Activated CD4-positive, alpha-beta T cell treated with anti-CD3 and anti-CD28 coated beads, Interleukin-2, amount 50 U/mL, for 48 hours (primary cell): ENCODE results near the gene SLC26A4.

Source experiments
- DNase-seq, 2 experiments: peaks; one replicate each; pipeline ENCODE4 v3.0.0-alpha.2; 2020

SLC26A4 gene

DNA sequence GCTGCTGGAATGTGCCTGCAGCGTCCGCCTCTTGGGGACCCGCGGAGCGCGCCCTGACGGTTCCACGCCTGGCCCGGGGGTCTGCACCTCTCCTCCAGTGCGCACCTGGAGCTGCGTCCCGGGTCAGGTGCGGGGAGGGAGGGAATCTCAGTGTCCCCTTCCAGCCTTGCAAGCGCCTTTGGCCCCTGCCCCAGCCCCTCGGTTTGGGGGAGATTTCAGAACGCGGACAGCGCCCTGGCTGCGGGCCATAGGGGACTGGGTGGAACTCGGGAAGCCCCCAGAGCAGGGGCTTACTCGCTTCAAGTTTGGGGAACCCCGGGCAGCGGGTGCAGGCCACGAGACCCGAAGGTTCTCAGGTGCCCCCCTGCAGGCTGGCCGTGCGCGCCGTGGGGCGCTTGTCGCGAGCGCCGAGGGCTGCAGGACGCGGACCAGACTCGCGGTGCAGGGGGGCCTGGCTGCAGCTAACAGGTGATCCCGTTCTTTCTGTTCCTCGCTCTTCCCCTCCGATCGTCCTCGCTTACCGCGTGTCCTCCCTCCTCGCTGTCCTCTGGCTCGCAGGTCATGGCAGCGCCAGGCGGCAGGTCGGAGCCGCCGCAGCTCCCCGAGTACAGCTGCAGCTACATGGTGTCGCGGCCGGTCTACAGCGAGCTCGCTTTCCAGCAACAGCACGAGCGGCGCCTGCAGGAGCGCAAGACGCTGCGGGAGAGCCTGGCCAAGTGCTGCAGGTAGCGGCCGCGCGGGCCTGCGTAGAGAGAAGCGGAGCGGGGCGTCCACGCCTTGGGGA is 645 bp downstream of the SLC26A4 start:
- peak; percentile 56 to 63 for DNase-seq

DNA sequence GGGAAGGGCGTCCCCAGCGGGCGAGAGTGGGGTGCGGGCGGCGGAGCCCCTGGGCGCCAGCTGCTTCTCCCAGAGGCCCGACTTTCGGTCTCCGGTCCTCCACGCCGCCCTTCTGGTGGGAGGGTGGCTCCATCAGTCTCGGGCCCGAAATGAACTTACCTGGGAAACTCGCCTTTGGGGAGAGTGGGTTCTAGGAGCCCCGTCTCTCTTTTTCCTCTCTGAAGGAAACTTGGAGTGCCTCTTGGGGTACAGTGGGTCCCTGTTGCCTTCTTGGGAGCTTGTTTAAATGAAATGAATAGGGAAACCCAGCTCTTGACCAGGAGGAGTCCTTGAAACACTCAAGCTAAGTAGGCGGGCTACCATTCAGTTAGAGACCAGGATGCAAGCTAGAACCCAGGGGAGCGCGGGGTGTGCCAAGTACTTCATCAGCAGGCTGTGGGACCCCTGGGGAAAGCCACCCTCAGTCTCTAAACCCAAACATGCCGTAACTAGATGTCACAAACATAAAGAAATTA is 1.3 kb downstream of the SLC26A4 start:
- no peak for DNase-seq

DNA sequence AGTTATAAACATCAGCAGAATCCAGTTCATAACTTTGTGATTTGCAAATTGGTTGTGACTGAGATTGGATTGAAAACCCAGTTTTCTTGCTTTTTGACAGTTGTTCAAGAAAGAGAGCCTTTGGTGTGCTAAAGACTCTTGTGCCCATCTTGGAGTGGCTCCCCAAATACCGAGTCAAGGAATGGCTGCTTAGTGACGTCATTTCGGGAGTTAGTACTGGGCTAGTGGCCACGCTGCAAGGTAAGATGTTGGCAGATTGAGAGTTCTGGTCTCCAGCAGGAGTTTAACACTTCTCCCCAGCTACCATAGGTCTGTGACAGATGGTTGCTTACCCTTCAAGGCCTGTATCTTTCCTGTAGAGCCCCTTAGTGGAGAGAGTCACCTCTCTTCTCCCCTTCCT is 2.6 kb downstream of the SLC26A4 start:
- DNase-seq = no peak

DNA sequence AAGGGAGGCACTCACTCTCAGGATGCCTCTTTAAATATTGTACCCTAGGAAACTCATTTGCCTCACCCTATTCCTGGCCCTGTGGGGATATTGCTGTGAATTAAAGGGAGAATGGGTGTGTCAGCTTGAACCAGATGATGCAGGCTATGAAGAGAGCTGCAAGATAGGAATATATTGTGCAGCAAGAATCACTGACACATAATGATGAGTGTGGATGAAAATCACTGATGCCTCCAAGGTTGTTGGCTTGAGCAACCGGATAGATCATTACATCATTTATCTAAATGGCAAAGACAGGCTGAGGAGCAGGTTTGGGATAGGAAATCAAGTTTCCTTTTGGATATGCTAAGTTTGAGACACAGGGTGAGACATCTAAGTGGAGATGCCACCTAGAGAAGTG is 6.2 kb downstream of the SLC26A4 start:
- DNase-seq = no peak

DNA sequence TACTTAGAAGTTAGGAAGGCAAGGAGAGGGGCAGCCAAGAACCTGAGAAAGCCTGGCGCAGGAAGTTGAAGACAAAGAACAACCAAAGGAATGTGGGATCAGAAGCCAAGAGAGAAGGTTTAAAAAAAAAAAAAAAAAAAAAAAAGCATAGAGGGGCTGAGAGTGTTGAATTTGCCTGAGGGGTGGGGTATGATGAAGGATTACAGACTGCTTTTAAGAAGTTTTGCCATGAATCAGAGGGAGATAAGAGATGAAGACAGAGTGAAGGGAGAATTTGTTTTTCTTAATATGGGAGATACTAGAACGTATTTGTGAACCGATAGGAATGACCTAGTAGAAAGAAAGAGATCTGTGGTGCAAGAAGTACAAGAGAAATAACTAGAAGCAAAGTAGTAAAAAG is 6.7 kb downstream of the SLC26A4 start:
- no peak for DNase-seq

DNA sequence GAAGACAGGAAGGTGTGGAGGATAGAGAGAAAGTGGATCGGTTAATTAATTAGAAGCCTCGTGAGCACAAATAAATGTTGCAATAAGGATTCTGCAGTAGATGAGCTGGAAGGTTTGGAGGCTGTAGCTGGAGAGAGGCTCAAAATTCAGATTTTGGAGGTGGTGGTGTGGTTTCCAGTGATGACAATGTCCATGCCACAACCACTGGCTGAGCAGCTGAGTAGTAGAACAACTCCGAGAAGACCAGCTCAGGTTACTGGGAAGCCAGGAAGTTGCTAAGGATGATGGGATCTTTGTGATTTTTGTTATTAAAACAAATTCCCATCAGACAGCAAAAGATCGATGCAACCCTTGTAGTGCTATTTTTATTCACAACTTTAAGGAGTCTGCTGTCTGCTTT is 7.7 kb downstream of the SLC26A4 start:
- peak in 1 of 2 experiments; percentile 11 for DNase-seq

DNA sequence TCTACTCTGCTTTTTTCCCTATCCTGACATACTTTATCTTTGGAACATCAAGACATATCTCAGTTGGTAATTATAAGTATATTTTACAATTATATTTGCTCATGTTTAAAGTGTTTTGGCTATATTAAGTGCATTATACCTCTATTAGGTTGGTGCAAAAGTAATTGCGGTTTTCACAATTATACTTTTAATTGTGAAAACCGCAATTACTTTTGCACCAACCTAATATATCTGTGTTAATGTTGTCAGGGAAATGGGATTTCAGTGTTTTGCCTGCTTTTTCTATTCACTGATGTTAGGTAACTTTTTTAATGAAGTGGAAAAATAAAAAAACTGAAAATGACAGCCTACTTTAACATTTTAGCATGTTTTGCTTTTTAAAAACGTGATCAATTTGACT is 11.6 kb downstream of the SLC26A4 start:
- DNase-seq = no peak

DNA sequence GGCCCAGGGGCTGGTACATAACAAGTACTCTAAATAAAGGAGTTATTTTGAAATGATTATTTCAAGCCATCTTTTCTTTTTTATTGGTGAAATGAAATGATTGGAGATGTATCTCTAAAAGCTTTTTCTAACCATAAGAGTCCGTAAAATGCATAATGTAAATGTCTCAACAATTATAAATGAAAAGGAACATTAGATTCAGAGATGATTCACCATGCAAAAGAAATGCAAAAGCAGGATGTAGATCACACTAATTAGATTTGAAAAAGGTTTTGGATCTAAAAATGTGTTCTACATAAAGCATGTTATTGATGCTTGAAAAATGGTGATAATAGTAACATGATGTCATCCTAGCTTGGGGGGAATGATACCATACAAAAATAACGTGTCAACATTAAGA is 15.6 kb downstream of the SLC26A4 start:
- DNase-seq = no peak

DNA sequence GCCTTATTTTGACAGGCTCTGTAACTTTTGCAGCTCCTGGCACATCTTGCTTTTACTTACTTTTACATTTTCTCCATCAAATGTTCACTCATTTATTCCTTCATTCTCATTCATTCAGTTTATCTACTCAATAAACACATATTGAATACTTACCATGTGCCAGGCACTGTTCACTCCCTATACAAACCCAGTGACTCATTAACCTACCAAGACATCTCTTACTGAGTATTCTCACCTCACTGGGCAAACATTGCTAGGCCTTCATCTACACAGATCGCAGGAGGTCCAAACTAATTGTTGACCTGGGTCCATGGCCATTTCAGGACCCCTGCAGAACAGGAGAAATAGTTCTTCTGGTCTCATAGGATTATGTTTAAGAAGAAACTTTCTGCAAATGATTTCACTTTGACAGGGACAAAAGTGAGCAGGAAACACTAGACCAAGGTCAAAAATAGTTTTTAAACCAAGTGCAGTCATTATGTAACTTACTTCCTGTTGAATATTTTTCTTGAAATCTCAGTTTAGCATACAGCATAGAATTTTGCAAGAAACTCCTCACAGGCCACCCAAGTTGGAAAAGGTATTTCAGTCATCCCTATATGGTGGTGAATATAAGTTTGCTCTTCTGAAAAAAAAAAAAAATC is 17.6 kb downstream of the SLC26A4 start:
- no peak for DNase-seq

DNA sequence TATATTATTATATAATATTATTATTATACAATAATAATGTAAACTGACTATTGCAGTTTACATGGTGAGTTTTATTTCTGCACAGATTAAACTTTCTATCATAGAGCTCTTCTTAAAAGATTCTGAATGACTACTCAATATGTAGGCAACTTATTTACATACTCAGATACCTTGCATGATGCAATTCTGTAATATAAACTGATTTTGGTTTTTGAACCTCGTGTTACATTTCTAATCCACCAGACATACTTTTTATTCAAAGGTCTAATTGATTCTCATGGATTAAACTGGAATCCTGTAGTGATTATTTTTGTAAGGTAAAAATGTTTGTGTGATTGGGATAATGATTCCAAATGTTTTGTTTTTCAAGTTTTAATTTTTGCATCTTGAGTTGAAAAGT is 19.9 kb downstream of the SLC26A4 start:
- DNase-seq = no peak

DNA sequence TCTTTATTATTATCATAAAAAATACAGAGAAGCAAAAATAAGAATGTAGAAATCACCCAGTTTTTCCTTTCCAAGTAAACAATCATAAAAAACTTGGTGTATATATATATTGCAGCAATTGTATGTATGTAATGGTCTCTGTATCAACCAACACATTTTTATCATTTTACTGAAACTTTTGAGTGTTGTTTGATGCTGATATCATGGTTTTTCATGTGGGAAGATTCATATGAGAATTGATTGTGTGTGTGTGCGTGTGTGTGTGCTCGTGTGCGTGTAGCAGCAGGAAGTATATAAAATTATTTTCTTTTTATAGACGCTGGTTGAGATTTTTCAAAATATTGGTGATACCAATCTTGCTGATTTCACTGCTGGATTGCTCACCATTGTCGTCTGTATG is 22.3 kb downstream of the SLC26A4 start:
- DNase-seq = no peak

DNA sequence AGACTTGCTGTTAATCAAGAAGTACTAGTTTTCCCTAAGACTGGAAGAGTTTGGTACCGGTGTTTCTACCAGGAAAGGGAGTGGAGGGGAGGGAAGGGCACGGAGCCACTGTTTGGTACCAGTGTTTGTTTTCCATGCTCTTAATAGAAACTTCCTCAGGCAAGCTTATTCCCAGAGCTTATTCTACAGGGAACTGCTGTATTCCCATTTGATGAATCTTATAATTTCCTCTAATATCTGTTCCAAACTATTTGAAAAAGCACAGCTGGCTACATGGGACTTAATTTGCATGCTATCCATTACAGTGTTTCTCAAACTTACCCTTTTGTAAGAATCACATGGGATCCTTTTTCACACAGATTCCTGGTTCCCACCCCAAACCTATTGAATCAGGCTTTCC is 23.7 kb downstream of the SLC26A4 start:
- no peak for DNase-seq

DNA sequence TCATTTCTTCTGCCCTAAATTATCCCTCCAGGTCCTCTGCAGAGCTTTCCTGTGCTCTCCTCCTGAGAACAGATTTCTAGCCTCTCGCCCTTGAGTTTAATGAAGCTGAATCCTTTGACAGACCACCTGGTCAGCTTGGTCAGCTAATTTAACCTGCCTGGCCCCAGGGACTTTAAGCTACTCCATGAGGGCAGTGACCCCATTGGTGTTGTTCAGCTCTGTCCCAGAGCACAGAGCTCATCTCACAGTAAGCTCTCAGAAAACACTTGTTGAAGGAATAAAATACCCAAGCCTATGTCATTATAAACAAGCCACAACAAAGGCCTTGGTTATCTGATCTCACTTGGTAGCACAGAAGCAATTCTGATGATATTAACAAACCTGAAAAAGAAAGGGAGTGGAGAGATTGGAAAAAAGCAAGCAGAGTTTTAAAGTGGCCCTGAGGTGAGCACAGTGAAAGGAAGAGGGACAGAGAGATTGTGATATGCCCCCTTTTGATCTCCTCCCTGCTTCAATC is 24.4 kb downstream of the SLC26A4 start:
- no peak for DNase-seq

DNA sequence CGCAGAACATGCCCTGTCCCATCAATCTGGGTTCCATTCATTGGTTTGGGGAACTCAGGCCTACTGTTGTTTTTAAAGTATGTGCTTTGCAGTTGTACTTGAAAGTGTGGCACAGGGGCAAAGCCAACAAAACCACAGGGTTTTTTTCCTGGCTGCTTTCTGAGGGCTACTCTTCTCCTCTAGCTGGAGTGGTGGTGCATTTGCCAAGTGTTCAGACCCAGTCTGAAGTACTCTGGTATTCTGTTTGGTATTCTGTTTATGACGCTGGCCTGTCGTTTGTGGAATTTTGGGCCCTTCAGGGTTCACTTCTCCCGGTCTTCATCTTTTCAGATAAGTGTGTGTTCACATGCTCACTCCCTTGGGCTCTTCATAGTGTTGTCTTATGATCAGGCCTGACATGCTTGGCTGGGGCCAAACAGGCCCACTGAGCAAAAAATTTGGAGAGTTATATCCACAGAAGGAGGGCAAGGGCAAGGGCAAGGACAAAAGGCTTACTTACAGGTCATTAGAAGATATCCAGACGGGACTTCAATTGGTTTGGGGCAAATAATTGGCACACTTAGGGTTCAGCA is 26.3 kb downstream of the SLC26A4 start:
- DNase-seq = no peak

DNA sequence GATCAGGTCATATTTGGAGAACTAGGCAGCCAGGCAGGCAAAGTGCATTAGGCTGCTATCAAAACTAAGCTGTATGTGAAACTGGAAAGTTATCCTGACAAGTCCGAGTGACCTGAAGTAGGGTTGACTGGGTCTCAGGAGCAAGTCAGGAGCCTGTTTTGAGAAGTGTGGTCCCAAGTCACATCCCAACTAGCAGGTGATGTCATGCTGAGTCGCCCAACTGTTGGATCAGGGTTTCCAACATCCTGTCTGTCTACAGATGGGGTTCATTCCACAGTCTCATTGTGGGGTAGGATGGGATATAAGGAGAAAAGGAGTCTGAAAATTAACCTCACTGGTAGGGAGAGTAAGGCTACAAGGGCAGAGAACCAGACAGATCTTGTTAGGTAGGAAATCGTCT is 27.0 kb downstream of the SLC26A4 start:
- no peak for DNase-seq

DNA sequence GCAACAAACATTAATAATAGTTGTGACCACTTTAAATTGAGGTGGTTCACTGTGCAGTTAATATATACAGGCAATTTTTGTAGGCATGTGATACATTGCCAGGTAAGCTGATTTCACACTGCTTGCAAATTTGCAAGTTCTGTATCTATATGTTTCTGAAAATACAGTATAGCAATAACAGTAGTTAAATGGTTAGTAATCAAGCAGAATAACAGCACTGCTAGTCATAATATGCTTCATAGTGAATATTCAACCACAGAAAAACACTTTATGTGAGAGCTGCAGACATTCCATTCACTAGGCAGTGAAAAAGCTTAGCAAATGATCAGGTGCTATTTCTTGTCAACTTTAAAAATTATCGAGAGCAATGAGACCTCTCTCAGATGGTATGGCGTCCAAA is 28.9 kb downstream of the SLC26A4 start:
- DNase-seq = no peak

DNA sequence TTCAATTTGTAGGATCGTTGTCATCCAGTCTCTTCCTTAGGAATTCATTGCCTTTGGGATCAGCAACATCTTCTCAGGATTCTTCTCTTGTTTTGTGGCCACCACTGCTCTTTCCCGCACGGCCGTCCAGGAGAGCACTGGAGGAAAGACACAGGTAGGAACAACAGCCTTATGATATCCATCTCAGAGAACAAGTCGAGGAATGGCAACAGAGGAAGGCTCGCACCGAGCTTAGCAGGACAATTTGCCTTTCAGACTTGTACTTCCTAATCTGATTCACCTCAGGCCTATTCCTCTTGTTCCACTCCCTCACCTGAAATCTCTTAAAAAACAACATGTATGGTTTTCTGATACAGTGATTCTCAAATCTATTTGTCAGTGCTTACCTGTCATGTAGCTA is 29.5 kb downstream of the SLC26A4 start:
- no peak for DNase-seq

DNA sequence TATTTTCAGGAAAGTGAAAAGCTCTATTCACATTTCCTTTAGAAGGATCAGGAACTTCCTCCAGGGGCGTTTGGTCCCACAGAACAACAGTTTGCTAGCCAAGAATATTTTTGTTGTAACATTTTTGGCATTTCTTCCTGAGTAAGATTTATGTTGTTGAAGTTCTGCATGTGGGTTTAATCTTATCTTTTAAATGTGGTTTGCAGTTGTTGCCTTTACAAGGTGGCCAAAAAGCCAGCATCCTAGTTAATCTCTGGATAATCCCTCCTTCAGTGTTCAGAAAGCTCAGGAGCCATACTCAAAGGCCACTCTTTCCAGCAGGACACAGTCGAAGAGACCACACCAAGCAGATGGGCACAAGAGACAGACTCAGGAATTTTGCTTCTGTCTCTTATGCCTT is 30.0 kb downstream of the SLC26A4 start:
- no peak for DNase-seq

DNA sequence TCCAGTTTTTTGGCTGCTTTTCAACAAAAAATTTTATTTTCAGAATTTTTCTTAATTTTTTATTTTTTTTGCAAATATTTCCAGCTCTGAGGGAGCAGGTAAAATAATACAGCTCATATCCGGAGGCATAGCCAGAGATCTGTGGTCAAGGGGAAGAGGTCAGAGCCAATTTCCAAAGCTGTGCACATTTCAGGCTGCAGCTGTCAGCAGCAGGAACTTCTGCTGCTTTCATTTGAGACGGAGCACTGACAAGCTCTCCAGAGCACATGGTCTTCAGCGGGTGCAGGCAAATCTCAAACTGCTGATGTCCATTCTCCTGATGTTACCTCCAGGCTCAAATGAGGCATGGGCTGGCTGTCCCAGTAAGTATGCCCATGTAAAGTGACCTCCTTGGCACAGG is 31.1 kb downstream of the SLC26A4 start:
- no peak for DNase-seq

DNA sequence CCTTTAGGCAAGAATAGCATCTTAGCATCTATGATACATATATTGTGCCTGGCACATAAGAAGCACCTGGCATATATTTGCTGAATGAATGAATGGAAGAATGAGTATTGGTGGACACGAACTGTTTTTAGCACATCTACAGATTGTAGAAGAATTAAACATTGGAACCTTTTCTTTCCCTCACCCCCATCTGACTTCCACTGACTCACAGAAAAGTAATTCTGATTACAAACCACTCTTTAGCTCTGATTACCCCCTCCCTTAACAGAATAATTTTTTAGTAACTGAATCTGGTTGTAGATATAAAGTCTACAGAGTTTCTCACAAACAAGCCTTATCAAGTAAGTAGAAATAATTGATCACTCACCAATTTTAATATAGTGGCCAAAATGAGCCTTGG is 31.9 kb downstream of the SLC26A4 start:
- DNase-seq = no peak

DNA sequence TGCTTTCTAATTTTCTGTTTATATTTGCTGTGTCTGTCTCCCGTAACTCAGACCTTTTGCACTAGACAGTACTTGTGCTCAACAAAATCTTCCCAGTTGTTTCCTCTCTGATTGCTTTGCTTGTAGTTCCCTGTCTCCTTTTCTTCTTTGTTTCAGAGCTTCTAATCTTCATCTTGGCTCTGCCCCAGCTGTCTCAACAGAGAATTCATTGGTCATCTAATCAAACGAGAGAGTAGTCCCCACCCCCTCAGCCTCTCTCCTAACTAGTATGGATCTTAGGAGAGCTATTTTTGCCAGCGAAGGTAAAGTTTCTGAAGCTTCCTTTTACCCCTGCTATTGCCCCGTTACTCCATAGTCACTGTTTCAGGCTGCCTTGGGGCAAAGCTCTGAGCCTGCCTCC is 32.8 kb downstream of the SLC26A4 start:
- DNase-seq = no peak

DNA sequence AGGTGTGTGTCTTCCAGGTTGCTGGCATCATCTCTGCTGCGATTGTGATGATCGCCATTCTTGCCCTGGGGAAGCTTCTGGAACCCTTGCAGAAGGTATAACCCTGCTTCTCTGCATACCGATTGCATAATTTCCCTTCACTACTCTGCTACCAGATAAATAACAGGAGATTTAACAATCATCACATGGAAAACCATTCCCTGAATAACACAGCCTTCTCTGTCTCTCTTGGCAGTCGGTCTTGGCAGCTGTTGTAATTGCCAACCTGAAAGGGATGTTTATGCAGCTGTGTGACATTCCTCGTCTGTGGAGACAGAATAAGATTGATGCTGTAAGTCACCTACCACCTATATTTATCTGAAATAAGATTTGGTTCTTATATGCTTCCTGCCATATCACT is 33.8 kb downstream of the SLC26A4 start:
- no peak for DNase-seq

DNA sequence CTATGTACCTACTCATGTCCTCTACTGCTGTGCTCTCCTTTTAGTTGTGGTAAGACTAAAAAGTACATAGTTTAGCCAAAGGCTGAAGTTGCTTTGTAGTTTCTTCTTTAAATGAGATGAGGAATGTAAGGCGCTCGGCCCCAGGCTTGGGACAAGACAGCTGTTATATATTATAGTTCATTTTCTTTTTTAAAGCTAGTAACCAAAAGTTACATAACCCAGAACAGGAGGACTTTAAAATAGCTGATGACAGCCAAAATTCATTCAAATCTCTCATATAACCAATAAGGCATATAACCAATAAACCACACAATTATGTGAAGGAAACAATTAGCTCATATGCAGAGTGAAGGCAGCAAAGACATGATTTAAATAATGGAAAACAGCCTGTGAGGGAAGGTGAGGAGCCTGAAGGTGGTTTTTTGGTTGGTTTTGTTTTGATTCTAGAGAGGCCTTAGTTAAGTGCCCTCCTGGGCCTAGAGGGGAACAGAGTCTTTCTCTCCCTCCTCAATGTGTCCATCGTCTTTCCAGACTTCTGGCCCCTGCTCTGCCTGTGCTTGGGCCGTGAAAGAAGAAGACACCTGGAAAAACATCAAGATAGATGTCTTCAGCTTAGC is 35.8 kb downstream of the SLC26A4 start:
- no peak for DNase-seq
